ENCODE measurements around the gene RNF5.

DNA sequence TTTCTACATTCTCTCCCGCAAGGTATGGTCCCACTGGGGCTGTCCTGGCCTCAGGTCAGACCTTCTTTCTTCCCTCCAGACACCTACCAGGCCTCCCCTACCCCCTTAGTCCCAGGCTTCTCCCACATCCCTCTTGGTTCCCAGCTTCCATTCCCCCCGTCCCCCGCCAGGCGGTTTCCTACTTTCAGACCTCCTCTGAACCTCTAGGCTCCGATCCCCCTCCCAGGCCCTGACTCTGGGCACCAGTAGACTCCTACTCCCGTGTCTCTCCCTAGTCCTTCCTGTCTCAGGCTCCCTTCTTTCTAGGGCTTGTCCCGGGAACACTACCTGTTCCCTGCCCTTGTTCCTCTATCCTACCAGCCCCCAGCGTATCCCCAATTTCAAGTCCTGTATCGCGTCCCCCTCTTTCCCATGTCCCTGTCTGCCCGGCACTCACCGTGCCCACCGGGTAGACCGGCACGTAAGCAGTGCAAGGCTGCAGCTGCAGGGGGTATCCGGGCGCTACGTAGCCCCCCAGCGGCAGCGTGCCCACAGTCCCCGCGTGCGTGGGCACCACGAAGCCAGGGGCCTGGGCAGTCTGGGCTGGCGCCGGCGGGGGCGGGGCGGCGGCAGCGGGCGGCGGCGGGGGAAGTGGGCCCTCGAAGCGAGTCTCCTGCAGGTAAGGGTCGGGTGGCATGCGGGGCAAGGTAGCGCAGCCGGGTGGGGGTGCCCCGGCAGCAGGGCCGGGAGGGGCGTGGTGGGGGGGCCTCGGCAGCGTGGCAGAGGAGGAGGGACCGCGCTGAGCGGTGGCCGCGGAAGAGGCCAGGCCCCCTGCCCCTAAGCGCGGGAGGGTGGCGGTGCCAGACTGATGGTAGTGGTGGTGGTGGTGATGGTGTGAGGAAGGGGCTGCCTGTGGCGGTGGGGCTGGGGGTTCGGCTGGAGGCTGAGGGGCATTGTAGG is 28.0 kb upstream of the RNF5 start:
- TF ChIP-seq ZFHX2 (tag by site-specific recombination; conservative IDR thresholded peaks at IDR 0.05) (no peak), ZNF521 (tag by site-specific recombination; IDR thresholded peaks at IDR 0.05) (no peak), ZNF785 (tag by site-specific recombination; IDR thresholded peaks at IDR 0.05) (no peak), HOXC10 (CRISPR knock-in tag; IDR thresholded peaks at IDR 0.05) (no peak), ZNF366 (tag by site-specific recombination; conservative IDR thresholded peaks at IDR 0.05) (no peak), ZNF416 (tag by site-specific recombination; IDR thresholded peaks at IDR 0.05) (no peak), ZNF830 (tag by site-specific recombination; IDR thresholded peaks at IDR 0.05; ENCODE audit: low read depth) (no peak)
- TF ChIP-seq, protein P1, sequence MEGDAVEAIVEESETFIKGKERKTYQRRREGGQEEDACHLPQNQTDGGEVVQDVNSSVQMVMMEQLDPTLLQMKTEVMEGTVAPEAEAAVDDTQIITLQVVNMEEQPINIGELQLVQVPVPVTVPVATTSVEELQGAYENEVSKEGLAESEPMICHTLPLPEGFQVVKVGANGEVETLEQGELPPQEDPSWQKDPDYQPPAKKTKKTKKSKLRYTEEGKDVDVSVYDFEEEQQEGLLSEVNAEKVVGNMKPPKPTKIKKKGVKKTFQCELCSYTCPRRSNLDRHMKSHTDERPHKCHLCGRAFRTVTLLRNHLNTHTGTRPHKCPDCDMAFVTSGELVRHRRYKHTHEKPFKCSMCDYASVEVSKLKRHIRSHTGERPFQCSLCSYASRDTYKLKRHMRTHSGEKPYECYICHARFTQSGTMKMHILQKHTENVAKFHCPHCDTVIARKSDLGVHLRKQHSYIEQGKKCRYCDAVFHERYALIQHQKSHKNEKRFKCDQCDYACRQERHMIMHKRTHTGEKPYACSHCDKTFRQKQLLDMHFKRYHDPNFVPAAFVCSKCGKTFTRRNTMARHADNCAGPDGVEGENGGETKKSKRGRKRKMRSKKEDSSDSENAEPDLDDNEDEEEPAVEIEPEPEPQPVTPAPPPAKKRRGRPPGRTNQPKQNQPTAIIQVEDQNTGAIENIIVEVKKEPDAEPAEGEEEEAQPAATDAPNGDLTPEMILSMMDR (tag by site-specific recombination; IDR thresholded peaks at IDR 0.05), result no peak

All from HEK293 (cell line).